ENCODE data around the gene MME.

GRCh38 chr3:155038203-155038554, 41.9 kb upstream of the MME start:
- TF ChIP-seq CTCF (conservative IDR thresholded peaks at IDR 0.05; ENCODE audit: low read depth, low read length) (no peak), EZH2 (IDR thresholded peaks at IDR 0.05; ENCODE audit: borderline replicate concordance, low read depth, low read length, poor library complexity, severe bottlenecking) (no peak)
